ENCODE data around the gene TMEM63A.
"Not testable (repeated sequence)": the region's sequence is repeated elsewhere in the genome, so short reads cannot be mapped to it uniquely, and the experiment has no call there.

The TMEM63A gene

DNA sequence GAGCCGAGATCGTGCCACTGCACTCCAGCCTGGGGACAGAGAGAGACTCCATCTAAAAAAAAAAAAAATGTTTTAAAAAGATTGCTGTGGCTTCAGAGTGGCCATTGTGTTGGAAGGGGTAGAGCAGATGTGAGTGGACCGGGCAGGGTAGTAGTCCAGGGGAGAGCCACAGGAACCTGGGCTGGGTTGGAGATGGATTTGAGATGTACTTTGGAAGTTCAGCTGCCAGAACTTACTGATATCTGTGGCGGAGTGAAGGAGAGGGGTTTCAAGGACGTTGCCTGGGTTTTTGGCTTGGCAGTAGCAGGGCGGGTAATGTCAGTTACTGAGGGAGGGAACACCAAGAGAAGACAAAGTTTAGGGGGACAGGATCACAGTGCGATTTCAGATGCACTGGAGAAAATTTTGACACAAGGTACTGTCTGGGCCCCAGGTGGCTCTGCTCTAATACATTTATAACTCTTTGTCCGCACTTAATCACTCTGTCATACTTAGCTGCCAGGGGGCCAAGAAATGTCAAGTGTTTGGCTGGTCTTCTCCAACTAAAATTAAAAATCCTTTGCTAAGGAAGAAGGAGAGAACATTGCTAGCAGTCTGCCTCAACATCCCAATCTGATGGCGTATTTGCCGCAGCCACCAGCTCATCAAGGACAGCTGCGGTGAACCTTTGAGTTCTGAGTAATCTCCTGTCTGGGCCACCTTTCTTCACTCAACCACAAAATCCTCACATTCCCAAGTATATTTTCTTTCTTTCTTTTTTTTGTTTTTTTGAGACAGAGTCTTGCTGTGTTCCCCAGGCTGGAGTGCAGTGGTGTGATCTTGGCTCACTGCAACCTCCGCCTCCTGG, 62.6 kb downstream of the TMEM63A start:
- no peak for DNase-seq (ENCODE audit: low spot score)

DNA sequence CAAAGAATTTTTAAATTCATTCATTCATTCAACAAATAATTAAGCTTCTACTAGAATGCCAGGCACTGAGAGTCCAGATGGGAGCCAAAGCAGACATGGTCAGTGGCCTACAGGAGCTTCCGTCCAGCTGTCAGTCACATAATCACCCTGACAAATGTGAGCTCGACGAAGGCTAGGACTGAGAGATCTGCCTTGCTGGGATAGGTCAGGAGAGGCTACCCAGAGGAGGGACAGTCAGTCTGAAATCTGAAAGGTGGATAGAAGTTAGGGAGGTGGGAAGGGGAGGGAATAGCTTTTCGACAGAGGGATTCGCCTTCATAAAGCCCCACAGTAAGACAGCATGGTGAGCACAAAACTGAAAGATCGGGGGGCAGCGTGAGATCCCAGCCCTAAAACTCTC, 64.0 kb downstream of the TMEM63A start:
- no peak for DNase-seq (ENCODE audit: low spot score)

DNA sequence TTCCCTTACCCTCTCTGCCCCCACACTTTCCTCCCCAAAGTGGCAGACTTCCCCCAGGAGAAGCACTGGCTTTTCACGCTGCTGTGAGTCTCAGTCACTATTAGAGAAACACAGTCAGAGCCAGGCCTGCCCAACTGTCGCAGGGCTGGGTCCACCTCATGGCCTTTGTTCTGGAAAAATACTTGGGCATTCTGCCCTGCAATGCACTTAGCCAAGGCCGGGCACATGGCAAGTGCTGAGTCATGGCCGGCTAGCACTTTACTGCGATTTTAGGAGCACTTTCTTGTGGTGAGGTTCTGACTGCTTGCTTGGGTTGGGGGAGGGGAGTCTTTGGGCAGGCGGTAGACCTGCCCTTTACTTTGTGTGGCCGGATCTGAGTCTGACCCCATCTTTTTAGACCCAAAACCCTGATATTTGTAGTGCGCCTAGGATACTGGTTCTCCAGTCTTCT, 64.5 kb downstream of the TMEM63A start:
- DNase-seq (ENCODE audit: low spot score): peak; percentile 15

- DNase-seq (ENCODE audit: low spot score): no peak
Observed at GRCh38 chr1:225816643-225817538, 65.3 kb downstream of the TMEM63A start.

DNA sequence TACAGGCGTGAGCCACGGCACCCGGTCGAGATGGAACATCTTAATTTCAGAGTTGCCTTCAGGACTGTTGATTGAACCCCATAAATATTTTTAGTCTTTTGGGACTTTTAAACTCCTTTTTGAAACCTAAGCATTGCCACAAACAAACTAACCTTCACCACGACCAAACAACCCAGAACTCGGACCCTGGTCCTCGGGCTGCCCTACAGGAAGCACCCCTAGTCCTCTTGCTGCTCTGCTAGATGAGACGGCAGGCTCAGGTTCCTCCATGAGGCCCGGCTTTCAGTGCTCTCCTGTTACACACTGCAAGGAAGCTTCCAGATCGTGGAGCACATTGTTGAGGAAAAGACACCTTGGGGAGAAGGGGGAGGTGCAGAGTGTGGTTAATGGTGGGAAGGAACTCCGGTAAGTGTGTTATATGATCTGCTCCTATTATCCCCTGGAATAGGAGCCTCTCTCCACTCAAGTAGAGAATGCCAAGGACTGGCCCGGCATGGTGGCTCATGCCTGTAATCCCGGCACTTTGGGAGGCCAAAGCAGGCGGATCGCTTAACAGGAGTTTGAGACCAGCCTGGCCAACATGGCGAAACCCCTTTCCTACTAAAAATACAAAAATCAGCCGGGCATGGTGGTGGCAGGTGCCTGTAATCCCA, 66.5 kb downstream of the TMEM63A start:
- DNase-seq (ENCODE audit: low spot score): no peak

GRCh38 chr1:225815090-225815489, 67.1 kb downstream of the TMEM63A start:
- DNase-seq (ENCODE audit: low spot score): not testable (repeated sequence)

DNA sequence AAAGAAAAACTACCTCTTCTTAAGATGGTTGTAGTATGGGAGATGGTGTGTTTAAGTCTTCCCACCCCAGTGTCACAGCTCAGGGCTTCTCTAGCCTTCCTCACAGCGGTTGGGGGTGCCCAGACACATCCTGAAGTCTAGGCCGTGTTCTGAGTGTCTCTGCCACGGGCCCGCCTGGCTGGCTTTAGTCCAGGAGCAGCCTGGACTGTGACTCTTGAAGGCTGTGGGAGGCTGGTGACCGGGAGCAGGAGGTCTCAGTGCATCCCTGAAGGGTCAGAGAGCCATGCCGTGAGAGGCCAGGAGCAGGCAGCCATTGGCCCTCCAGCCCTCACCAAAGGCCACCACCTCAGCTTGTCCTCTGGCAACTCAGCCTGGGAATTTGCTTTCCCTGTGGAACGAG, 67.8 kb downstream of the TMEM63A start:
- no peak for DNase-seq (ENCODE audit: low spot score)

DNA sequence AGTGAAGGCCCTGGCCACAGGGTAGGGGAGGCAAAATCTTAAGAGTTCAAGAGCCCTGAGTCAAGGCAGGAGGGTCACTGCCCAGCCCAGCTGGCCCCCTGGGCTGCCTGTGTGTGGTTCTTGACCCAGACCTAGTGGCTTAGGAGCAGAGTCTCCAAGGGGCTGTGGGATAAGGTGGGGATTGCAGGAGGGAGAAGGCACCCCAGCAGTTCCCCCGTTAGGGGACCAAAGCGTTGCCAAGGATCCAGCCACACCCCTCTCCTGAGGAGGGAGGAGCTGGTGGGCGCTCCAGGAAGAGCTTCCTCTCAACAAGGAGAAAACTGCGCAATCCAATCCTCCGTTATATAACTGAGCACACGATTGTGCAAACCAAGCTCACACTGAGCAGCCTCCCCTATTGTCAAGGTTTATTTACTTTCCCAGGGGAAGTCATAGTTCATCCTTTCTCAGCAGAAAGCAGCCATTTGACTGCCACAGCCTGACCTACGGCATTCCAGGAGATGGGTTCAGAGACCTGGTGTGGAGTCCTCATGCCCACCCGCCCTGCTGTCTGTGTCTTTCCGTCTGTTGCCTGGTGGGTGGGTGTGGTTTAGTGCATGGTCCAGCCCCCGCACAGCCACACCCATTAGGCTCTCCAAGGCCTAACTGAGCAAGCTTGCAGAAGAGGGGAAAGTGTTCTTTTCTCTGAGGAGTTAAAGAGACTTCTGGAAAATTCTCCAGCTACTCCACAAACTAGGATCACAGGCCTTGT, 68.8 kb downstream of the TMEM63A start:
- DNase-seq (ENCODE audit: low spot score): no peak

DNA sequence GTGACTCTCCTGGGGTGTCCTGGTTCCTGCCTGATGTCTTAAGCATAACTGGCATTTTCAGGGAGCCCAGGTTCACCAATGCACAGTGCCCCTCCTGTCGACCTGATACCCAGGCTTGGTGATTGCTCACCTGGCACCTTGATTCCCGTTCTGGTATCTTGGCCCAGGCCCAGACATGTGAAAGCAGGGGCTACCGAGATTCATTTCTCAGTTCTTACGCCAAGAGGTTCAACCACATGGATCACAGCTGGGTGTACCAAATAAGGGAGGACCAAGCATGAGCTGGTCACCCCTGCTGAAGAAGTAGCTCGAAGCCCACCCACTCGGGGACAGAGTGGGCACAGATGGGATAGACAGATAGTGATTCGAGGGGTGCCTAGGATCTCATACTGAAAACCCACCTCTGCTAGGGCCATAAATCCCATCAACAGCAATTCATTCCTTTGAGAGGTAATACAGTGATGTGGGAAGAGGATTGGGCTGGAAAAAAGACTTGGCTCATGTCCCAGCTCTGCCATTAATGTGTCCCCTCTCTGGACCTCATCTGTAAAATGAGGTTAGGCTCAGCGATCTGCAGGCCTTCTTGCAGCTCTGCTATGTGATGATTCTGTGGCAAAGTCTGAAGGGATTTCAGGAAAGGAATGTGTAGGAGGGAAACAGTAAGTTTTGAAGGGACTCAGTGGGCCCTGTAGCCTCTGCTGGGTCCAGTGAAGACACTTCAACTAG, 69.5 kb downstream of the TMEM63A start:
- DNase-seq (ENCODE audit: low spot score): no peak

DNA sequence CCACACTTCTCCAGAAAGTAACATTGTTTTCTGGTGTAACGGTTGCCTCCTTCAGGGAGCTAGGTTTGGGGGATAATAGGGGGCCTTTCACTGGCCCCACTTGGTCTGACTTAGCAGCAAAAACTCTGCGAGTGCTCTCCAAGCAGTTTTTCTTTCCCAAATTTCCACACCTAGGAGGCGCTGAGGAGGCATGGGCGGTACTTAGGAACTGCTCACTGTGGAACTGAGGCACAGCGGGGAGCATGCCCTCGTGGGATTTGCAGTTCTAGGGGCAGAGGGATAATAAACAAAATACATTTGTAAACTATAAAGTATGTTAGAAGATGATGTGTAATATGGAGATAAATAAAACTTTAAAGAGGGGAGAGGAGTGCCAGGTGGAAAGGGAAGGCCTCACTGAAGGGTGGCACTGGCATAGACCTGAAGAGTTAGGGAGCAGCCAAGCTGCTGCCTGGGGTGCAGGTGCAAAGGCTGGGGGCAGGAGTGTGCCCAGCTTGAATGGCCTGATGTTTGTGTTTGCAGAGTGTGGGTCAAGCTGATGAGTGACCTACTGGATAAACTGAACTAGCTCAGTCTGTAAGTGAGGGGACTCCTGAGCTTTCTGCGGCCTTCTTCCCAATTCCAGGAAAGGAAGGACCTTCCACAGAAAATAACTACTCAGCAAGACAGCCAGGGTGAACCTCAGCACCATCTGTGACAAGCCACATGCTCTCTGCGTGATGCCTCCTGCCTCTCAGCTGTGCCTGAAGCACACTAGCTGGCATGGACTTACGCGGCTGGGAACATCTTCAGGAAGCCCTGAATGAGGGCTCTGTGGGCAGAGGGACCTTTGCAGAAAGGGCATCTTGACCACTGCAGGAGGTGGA, 70.3 kb downstream of the TMEM63A start:
- DNase-seq (ENCODE audit: low spot score): no peak

DNA sequence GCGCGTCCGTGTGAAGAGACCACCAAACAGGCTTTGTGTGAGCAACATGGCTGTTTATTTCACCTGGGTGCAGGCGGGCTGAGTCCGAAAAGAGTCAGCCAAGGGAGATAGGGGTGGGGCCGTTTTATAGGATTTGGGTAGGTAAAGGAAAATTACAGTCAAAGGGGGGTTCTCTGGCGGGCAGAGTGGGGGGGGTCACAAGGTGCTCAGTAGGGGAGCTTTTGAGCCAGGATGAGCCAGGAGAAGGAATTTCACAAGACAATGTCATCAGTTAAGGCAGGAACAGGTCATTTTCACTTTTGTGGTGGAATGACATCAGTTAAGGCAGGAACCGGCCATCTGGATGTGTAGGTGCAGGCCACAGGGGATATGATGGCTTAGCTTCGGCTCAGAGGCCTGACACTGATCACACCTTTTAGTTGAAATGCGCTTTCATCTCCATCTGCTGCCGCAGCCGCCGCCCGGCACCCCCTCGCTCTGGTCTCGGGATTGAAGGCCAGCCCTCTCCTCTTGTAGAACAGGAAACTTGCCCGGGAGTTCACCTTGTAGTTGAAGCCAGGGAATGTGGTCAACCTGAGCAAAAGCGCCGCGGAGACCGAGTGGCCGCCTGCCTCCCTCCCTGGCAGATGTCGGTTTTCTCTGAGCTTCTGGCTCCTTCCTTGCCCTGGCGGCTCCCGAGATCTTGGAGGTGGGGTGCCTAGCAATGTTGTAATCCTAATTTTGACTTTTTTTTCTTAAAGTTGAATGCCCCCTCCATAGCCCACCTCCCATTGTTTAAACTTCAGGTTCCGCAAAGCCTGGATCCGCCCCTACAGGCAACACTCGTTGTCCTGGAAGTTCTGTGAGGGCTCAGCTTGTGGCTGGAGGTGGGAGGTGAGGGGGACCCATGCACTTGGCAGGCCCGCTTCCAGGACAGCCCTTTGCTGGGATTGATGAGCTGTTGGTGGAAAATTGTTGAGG, 71.3 kb downstream of the TMEM63A start:
- not testable (repeated sequence) for DNase-seq (ENCODE audit: low spot score)

DNA sequence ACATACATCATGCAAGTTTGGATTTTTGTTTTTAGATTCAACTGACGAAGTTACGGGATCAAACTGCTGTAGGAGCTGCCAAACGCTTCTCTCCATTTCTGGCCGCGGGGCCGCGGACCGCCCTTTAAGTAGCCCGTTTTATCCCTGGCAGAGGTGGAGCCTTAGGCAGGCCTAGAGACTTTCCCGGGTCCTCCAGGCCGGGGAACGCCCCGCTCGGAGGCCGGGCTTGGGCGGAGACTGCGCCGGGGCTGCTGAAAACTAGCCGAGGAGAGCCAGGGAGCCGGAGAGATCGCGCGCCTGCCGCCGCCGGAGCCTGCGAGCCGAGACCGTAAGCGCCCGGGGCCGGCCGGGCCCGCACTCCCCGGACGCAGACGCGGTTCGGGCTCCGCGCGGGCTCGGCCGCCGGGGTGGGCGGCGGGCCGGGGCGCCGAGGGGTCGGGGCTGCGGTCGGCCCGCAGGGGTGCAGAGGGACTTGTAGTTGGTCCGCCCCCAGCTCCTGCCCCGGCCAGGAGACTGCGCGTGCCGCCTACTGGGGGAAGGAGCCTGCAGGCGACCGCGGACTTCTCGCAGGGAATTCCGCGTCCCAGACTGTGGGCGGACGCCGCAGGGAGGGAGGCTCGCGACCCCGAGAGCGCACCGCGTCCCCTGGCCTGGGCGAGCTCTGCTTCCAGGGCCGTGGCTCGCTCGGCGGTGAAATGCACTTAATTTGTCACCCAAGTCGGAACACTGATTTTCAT, 72.2 kb downstream of the TMEM63A start, which contains the start of gene EPHX1:
TSS of gene EPHX1 (plus strand) at position 283 of the 737 bp plus-strand sequence. CDS start 18,606 bp downstream, outside the sequence.
- peak; percentile 82 for DNase-seq (ENCODE audit: low spot score)

GRCh38 chr1:225808136-225808535, 74.0 kb downstream of the TMEM63A start:
- no peak for DNase-seq (ENCODE audit: low spot score)

DNA sequence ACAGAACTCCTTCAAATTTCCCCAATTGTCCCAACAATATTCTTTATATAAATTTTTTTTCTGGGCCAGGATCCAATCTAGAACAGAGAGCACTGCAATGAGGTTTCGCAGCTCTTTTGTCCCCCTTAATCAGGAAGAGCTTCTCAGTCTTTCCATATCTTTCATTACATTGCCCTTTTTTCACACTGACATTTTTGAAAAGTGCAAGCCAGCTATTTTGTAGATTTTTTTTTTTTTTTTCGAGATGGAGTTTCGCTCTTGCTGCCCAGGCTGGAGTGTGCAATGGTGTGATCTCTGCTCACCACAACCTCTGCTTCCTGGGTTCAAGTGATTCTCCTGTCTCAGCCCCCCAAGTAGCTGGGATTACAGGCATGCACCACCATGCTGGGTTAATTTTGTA, 75.4 kb downstream of the TMEM63A start:
- DNase-seq (ENCODE audit: low spot score): not testable (repeated sequence)

GRCh38 chr1:225806249-225806648, 75.9 kb downstream of the TMEM63A start:
- DNase-seq (ENCODE audit: low spot score): no peak

GRCh38 chr1:225801146-225801545, 81.0 kb downstream of the TMEM63A start:
- DNase-seq (ENCODE audit: low spot score): not testable (repeated sequence)

DNA sequence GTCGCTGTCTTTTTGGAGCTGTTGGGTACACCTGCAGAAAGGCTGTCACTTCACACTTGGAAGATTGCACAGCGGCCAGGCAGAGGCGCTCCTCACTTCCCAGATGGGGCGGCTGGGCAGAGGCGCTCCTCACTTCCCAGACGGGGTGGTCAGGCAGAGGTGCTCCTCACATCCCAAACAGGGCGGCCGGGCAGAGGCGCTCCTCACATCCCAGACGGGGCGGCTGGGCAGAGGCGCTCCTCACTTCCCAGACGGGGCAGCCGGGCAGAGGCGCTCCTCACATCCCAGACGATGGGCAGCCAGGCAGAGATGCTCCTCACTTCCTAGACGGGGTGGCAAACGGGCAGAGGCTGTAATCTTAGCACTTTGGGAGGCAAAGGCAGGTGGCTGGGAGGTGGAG, 86.1 kb downstream of the TMEM63A start:
- DNase-seq (ENCODE audit: low spot score): not testable (repeated sequence)

Data from RKO (cell line).